COLO829 (cell line): ENCODE measurements around the gene TMEM222.

Experiments used
- DNase-seq: peaks from one replicate; pipeline ENCODE4 v3.0.0; 2012; ENCODE audit warnings: low spot score

TMEM222 gene

GRCh38 chr1:27306892-27307761 lies 14.8 kb upstream of the TMEM222 start:
- no peak for DNase-seq

DNA sequence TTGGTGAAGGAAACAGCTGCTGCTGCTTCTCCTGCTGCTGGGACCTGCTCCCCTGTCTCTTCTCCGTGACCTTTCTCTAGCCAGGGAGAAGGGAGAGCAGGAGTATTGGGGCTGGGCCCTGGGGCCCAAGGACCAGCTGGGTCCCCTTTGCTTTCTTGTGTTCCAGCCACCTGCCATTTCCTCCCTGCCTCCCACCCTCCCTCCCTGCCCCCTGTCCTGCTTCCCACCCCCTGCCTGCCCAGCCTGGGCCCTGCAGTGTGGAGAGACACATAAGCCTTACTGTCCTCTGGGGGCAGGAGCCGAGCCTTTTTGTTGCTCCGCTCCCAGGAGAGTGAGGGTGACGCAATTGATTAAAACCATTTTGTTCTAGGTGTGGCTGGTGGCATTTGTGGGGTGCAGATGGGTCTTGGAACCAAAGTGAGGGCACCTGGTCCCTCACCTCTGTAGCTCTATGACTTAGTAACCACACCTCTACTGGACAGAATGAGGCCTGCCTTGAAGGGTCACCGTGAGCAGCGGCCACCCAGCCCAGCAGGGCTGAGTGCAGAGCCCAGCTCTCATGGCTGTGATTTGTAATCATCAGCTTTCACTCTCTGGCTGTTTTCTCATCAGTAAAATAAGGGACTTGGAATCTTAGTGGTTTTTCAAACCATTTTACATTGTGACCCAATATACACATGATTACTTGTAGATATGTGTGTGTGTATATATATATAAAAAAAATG lies 13.9 kb upstream of the TMEM222 start:
- no peak for DNase-seq

DNA sequence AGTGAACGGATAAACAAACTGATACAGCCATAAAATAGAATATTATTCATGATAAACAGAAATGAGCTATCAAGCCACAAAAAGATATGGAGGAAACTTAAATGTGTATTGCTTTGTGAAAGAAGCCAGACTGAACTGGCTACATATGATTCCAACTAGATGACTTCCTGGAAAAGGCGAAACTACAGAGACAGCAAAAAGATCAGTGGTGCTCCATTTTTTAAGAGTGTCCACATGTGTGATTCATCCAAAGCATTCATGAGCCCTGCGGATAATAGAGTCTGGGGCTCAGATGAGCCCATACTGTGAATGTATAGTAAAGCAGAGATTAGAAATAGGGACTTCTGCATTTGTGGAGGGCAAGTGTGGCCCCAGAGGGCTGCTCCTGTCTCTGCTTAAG lies 7.8 kb upstream of the TMEM222 start:
- DNase-seq: no peak

GRCh38 chr1:27314737-27315136 lies 7.2 kb upstream of the TMEM222 start:
- DNase-seq: no peak

- no peak for DNase-seq
Observed at GRCh38 chr1:27316860-27317259, 5.1 kb upstream of the TMEM222 start.

- DNase-seq: no peak
Observed at GRCh38 chr1:27318136-27318535, 3.8 kb upstream of the TMEM222 start.

GRCh38 chr1:27318596-27318995 lies 3.4 kb upstream of the TMEM222 start:
- no peak for DNase-seq

DNA sequence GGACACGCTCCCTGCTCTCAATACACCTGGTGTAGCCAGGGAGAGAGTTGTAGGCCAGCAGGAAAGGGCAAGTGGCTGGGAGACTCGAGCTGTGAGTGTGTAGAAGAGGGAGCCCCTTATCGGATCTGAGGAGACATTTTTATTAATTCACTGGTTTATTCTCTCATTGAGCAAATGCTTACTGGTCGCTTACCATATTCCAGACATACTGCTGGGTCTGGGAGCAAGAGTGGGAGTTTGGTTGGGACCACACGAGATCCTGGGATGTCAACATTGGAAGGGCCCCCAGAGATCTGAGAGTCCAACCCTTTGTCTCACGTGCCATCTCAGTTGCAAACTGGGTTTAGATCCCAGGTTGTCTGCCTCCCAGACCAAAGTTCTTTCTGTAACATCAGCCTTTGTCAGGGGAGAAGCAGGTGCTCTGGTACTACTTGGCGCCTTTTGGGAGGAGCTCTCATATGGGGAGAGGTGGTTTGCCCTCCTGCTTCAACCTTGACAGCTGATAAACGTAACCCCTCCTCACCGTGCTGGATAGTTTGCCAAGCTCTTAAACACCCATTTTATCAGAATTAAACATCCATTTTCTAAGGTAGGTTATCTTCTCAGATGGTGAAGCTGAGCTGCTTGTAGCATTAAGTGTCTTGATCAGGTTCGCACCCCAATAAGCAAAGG lies 742 bp downstream of the TMEM222 start:
- no peak for DNase-seq

DNA sequence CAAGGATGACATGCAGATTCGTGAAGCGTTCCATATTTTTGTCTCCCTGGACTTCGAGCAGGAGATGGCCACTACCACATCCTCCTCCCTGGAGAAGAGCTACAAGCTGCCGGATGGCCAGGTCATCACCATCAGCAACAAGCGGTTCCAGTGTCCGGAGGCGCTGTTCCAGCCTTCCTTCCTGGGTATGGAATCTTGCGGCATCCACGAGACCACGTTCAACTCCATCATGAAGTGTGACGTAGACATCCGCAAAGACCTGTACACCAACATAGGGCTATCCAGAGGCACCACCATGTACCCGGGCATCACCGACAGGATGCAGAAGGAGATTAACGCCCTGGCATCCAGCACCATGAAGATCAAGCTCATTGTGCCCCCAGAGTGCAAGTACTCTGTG lies 3.3 kb downstream of the TMEM222 start:
- DNase-seq: no peak

GRCh38 chr1:27327964-27328363 lies 6.0 kb downstream of the TMEM222 start:
- no peak for DNase-seq

GRCh38 chr1:27330786-27331185 lies 8.8 kb downstream of the TMEM222 start:
- DNase-seq: no peak

GRCh38 chr1:27331426-27331825 lies 9.5 kb downstream of the TMEM222 start:
- no peak for DNase-seq

DNA sequence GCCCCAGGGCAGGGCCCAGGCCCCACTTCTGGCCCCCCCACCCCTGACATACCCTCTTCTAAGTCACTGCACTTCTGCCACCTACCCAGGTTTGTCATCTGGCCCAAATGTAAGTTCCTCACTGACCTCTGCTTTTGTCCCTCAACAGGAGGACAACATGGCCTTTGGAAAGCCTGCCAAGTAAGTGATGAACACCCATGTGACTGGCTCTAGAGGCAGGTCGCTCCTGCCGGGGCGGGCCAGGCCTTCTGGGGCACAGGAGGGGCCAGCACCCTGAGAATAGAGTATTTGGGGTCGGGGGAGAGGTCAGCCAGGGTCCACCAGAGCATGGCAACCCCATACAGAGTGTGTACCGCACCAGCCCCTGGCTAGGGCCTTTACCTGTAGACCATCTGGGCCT lies 10.0 kb downstream of the TMEM222 start:
- no peak for DNase-seq

DNA sequence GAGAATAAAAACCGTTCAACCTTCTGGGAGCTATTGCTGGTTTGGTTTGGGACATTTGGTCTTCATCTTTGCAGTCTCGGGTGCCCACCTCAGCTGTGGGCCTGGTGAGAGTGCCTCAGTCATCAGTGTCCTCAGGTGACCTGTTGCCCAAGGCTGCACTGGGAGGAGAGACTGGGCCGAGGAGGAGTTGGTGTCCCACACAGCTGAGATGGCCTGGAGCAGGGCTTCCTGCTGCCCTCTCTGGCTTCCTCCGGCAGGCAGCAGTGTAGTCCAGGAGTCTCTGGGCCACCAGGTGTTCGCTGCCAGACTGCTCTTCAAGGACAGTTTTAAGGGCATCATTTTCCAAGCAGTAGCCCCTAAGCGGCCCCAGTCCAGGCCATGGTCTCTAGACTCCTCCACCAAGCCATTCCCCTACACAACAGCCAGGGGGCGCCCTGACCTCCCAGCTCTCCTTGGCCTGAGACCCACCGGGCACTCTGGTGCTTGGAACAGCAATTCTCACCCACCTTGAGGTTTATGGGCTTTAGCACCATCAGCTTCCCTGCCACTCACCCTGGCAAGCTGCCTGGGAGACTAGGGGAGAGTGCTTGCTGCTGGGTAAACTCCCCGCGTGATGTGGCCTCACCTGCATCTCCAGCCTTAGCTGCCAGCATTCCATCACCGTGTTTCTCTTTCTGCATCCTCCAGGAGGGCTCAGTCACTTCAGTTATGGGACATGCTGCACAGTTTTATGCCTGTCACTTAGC lies 10.7 kb downstream of the TMEM222 start:
- peak; percentile 40 for DNase-seq

- DNase-seq: no peak
Observed at GRCh38 chr1:27333717-27334279, 11.8 kb downstream of the TMEM222 start.

DNA sequence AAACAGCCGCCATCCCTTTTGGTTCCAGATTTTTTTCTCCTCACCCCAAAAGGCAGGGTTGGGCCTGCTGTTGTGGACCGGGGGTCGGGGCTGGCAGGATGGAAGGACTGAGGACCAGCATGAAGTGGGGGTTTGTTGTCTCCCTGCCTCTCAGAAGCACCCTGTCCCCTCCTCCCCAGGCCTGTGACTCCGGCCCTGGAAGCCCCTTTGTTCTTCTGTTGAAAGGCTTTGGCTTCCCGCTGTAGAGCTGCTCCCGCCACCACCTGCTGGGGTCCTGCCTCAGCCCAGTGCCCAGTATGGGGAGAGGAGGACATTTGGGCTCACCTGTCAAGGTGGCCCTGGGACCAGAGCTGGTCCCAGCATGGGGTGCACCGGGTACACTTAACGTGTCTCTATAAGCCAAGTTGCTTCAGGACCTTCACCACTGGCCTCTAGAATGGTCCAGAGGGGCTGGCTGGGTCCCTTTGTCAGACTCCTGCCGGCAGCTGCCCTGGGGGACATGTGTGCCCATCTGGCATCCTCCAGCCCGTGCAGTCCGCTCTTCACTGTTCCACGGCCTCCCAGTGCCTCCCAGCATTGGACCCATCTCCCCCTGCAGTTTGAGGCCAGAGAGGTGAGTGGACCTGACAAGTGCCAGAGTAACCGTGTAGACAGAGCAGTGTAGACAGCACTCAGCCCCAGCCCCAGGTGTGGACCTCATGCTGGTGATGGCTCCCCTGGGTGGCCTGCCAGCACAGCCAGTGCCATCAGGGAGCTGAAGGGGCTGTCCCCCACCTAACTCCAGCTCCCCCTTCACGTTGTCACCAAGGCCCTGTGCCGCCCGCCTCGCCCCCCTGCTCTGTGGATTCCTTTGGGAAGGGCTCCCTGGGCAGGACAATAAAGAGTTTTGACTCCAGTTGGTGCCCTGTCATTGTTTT lies 13.8 kb downstream of the TMEM222 start:
- no peak for DNase-seq

DNA sequence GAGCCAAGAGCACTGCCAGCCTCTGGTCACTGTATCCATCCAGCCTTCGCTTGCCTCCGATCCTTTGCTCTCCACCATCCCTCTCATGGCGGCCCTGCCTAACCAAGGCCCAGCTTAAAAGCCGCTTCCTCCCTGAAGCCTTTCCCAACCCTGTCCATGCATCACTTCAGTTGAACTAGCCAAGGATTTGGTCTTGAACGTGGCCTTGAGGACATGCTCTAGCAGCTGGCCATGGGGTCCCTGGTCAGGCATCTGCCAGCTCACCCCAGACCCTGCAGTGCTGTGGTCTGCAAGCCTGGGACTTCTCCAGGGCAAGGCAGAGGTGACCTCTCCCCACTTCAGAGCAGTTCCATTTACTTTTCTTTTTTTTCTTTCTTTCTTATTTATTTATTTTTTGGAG lies 14.8 kb downstream of the TMEM222 start:
- no peak for DNase-seq

- no peak for DNase-seq
Observed at GRCh38 chr1:27338751-27339150, 16.8 kb downstream of the TMEM222 start.

DNA sequence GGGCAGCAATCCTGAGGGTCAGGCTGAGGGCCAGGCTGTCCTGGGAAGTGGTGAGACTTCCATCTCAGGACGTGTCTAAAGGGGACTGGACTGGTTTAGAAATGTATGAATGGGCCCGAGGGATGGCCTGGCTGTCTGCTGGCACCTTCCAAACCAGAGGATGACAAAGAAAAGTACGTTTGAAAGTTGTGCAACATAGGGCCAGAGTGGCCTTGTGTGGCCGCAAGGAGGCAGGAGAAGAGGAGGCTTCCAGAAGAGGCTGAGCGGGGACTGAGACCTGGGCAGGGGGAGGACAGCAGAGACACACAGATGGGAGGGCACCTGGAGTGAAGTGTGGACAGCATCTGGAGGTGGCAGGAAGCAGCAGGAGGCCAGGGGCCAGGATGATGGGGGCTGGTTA lies 17.2 kb downstream of the TMEM222 start:
- no peak for DNase-seq

- peak; percentile 30 for DNase-seq
Observed at GRCh38 chr1:27341525-27342252, 19.7 kb downstream of the TMEM222 start, which contains the start of gene SYTL1. Gene SYTL1, plus strand, starts transcription at chr1:27342022. Its CDS starts 3,313 bp downstream, at chr1:27345335.
